Astrocyte (in vitro differentiated cells and primary cell): ENCODE results near the gene RYR2. TPM values are rescaled to one million over a fixed set of nuclear protein-coding genes. Genes with fewer than 3 reads are reported as not detected.

Source experiments
- DNase-seq: peaks from one replicate; pipeline ENCODE4 v3.0.0-alpha.2; 2010; ENCODE audit warnings: low read depth
- FAIRE-seq: peaks from 2 replicates; lab custom pipeline; 2011; peaks lifted over from hg19 to GRCh38; lab: Jason Lieb, UNC
- H2AFZ ChIP-seq: 2 replicates; pipeline ENCODE4 v1.6.0; 2012; ENCODE audit warnings: low read depth, low read length, inconsistent platforms
- H3K27ac ChIP-seq: 2 replicates; pipeline ENCODE4 v1.5.1; 2011; ENCODE audit warnings: low read depth, low read length, inconsistent platforms
- H3K27me3 ChIP-seq: 2 replicates; pipeline ENCODE4 v1.6.0; 2011; ENCODE audit warnings: low read length, inconsistent platforms; ENCODE audit not compliant: insufficient read depth
- H3K36me3 ChIP-seq: 2 replicates; pipeline ENCODE4 v1.5.1; 2011; ENCODE audit warnings: low read length, inconsistent platforms; ENCODE audit not compliant: insufficient read depth
- H3K4me1 ChIP-seq: 2 replicates; pipeline ENCODE4 v1.5.1; 2011; ENCODE audit warnings: low read length, inconsistent platforms; ENCODE audit not compliant: insufficient read depth
- H3K4me2 ChIP-seq: 2 replicates; pipeline ENCODE4 v1.6.0; 2012; ENCODE audit warnings: low read length, inconsistent platforms
- H3K4me3 ChIP-seq: 2 replicates; pipeline ENCODE4 v1.5.1; 2011; ENCODE audit warnings: low read depth, mild to moderate bottlenecking, low read length, inconsistent platforms; ENCODE audit not compliant: insufficient read depth
- H3K79me2 ChIP-seq: 2 replicates; pipeline ENCODE4 v1.6.0; 2012; ENCODE audit warnings: mild to moderate bottlenecking, low read length, inconsistent platforms; ENCODE audit not compliant: insufficient read depth
- H3K9ac ChIP-seq: 2 replicates; pipeline ENCODE4 v1.6.0; 2012; ENCODE audit warnings: mild to moderate bottlenecking, low read length, inconsistent platforms
- H3K9me3 ChIP-seq: 2 replicates; pipeline ENCODE4 v1.5.1; 2012; ENCODE audit warnings: low read depth, mild to moderate bottlenecking, low read length, inconsistent platforms; ENCODE audit not compliant: insufficient read depth
- H4K20me1 ChIP-seq: 2 replicates; pipeline ENCODE4 v1.6.0; 2012; ENCODE audit warnings: low read length, inconsistent platforms; ENCODE audit not compliant: insufficient read depth
- H3K27ac Mint-ChIP-seq: one replicate; pipeline ENCODE4 v1.8.0; 2021; ENCODE audit warnings: mild to moderate bottlenecking, mixed read lengths; ENCODE audit not compliant: unreplicated experiment
- H3K27me3 Mint-ChIP-seq: one replicate; pipeline ENCODE4 v1.8.0; 2021; ENCODE audit warnings: low read depth, mixed read lengths; ENCODE audit not compliant: unreplicated experiment
- H3K36me3 Mint-ChIP-seq: one replicate; pipeline ENCODE4 v1.8.0; 2021; ENCODE audit warnings: low read depth, mixed read lengths; ENCODE audit not compliant: unreplicated experiment
- H3K4me1 Mint-ChIP-seq: one replicate; pipeline ENCODE4 v1.8.0; 2021; ENCODE audit warnings: low read depth, mixed read lengths; ENCODE audit not compliant: unreplicated experiment
- H3K4me3 Mint-ChIP-seq: one replicate; pipeline ENCODE4 v1.8.0; 2021; ENCODE audit warnings: mild to moderate bottlenecking, moderate library complexity, mixed read lengths; ENCODE audit not compliant: unreplicated experiment
- H3K9me3 Mint-ChIP-seq: one replicate; pipeline ENCODE4 v1.8.0; 2021; ENCODE audit warnings: mild to moderate bottlenecking, mixed read lengths; ENCODE audit not compliant: unreplicated experiment
- EZH2 ChIP-seq: IDR thresholded peaks from 2 replicates; pipeline ENCODE4 v1.6.1; 2012; ENCODE audit warnings: mild to moderate bottlenecking, low read length, inconsistent platforms; ENCODE audit not compliant: insufficient read depth
- total RNA-seq: library from RNA; stranded (reverse); gene quantifications from 2 replicates; pipeline ENCODE4 v1.2.1, GENCODE V29; 2021
- TF ChIP-seq, protein P1 (sequence below): IDR thresholded peaks from 2 replicates; pipeline ENCODE4 v1.5.1; 2011; ENCODE audit warnings: low read depth, mild to moderate bottlenecking, inconsistent platforms, low read length, moderate library complexity; ENCODE audit not compliant: insufficient read depth

The RYR2 gene
- total RNA-seq, 1 donor from 2014 or later, result 0.30 TPM

DNA sequence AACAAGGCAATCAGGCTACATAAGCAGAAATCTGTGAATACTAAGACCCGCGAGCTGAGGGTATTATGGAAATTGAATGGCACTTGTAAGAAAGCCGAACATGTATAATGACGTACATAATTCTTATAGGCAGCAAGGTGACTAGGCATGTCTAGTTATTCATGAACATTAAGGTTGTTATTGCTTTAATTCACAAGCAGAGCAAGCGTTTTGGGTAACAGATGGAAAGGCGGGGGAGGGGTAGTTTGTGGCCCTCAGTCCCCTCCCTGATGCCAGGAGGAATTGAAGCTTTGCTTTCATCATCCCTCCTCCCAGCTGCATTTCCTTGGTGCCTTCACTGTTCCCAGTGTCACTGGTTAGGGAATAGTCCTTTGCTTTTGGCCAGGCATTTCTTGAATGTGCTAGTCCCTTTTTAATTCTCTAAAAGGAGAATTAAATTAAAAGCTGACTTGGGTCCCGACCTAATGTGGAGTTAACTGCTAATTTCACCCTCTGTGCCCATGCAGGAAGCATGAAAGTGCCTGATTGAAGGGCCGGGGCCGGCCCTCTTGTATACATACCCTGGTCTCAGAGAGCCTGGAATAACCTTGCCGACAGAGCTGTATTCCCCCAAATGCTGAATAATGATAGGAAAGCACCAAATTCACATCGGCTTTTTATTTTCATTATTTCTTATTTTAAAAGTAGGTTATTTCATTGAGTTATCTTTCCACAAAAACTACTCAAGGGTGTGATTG is 42.5 kb downstream of the RYR2 start:
- Mint-ChIP-seq H3K9me3 (no peaks in the 10 kb centered on the region), H3K4me3 (no peak overlapping the region), H3K36me3 (no peaks in the 10 kb centered on the region), H3K4me1 (no peaks in the 10 kb centered on the region), H3K27ac (no peak overlapping the region), H3K27me3 (peaks cover 4% of the 10 kb centered on the region)
- DNase-seq (no peak), FAIRE-seq (no peak)
- H3K4me3 ChIP-seq, result no peak overlapping the region
- no peaks in the 10 kb centered on the region for H3K79me2 ChIP-seq
- no peak for TF ChIP-seq EZH2
- TF ChIP-seq, protein P1, sequence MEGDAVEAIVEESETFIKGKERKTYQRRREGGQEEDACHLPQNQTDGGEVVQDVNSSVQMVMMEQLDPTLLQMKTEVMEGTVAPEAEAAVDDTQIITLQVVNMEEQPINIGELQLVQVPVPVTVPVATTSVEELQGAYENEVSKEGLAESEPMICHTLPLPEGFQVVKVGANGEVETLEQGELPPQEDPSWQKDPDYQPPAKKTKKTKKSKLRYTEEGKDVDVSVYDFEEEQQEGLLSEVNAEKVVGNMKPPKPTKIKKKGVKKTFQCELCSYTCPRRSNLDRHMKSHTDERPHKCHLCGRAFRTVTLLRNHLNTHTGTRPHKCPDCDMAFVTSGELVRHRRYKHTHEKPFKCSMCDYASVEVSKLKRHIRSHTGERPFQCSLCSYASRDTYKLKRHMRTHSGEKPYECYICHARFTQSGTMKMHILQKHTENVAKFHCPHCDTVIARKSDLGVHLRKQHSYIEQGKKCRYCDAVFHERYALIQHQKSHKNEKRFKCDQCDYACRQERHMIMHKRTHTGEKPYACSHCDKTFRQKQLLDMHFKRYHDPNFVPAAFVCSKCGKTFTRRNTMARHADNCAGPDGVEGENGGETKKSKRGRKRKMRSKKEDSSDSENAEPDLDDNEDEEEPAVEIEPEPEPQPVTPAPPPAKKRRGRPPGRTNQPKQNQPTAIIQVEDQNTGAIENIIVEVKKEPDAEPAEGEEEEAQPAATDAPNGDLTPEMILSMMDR, result no peak
- H3K4me1 ChIP-seq, result no peaks in the 10 kb centered on the region
- H3K9me3 ChIP-seq, result no peaks in the 10 kb centered on the region
- no peaks in the 10 kb centered on the region for H3K27me3 ChIP-seq
- H3K27ac ChIP-seq, result no peak overlapping the region
- no peak overlapping the region for H2AFZ ChIP-seq
- no peaks in the 10 kb centered on the region for H3K36me3 ChIP-seq
- H3K4me2 ChIP-seq, result no peak overlapping the region
- H3K9ac ChIP-seq, result no peak overlapping the region
- H4K20me1 ChIP-seq, result no peaks in the 10 kb centered on the region

DNA sequence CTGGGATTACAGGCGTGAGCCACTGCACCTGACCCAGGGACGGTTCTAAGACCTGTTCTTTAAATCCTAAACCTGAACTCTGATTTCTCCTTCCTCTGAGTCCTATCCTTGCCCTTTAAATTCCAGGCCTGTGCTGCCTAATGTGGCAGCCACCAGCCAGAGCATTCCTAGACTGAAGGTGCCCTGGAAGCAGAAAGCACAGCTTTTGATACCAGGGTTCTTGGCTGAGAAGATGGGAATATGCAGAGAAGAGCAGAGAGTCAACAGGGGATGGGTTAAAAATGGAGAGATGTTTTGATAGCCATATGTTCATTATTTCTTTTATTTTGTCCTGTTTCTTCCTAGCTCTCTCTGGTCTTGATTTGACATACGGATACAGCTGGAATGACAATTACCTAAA is 49.7 kb downstream of the RYR2 start:
- Histone ChIP-seq H4K20me1 (no peaks in the 10 kb centered on the region), H3K9ac (no peak overlapping the region), H3K4me3 (no peak overlapping the region), H3K79me2 (no peaks in the 10 kb centered on the region), H3K27me3 (no peaks in the 10 kb centered on the region), H3K4me2 (no peak overlapping the region), H3K27ac (no peak overlapping the region), H3K36me3 (no peaks in the 10 kb centered on the region), H3K9me3 (peaks cover 2% of the 10 kb centered on the region), H3K4me1 (no peaks in the 10 kb centered on the region), H2AFZ (no peak overlapping the region)
- no peaks in the 10 kb centered on the region for H3K36me3 Mint-ChIP-seq
- FAIRE-seq (no peak), DNase-seq (no peak)
- H3K9me3 Mint-ChIP-seq, result no peaks in the 10 kb centered on the region
- no peak overlapping the region for H3K27ac Mint-ChIP-seq
- H3K4me3 Mint-ChIP-seq, result no peak overlapping the region
- TF ChIP-seq, protein P1, result no peak
- TF ChIP-seq EZH2, result no peak
- H3K27me3 Mint-ChIP-seq, result peaks cover under 1% of the 10 kb centered on the region
- H3K4me1 Mint-ChIP-seq, result peaks cover 3% of the 10 kb centered on the region

DNA sequence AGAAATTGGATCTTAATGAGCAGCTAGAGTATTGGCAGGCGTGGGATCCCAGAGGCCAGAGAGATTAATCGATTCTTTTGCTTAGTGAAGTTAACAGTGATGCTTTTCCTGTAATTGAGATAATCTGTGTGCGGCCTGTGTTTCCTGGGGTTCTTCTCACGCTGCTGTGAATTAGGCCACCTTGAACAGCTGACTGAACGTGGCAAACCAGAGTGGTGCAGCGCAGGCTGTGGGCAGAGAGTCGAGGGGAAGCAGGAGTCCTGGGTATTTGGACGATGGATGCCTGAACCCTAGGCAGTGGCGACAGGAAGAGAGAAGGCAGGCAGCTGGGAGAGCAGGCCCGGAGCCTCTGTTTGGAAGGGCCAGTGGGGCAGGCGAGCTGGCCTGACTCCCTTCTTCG is 51.7 kb downstream of the RYR2 start:
- no peak overlapping the region for H3K4me3 ChIP-seq
- no peaks in the 10 kb centered on the region for H3K4me1 ChIP-seq
- FAIRE-seq, result no peak
- H3K27ac ChIP-seq, result no peak overlapping the region
- TF ChIP-seq EZH2, result no peak
- TF ChIP-seq, protein P1, result no peak
- H3K9me3 ChIP-seq, result peaks cover 6% of the 10 kb centered on the region
- Mint-ChIP-seq H3K9me3 (no peaks in the 10 kb centered on the region), H3K36me3 (no peaks in the 10 kb centered on the region), H3K27me3 (no peaks in the 10 kb centered on the region), H3K27ac (no peak overlapping the region), H3K4me1 (peaks cover 6% of the 10 kb centered on the region), H3K4me3 (no peak overlapping the region)
- no peaks in the 10 kb centered on the region for H3K79me2 ChIP-seq
- H4K20me1 ChIP-seq, result no peaks in the 10 kb centered on the region
- DNase-seq, result no peak
- no peaks in the 10 kb centered on the region for H3K36me3 ChIP-seq
- H3K27me3 ChIP-seq, result no peaks in the 10 kb centered on the region
- no peak overlapping the region for H2AFZ ChIP-seq
- H3K4me2 ChIP-seq, result no peak overlapping the region
- H3K9ac ChIP-seq, result no peak overlapping the region
